Activated CD8-positive, alpha-beta memory T cell treated with anti-CD3 and anti-CD28 coated beads, Interleukin-2, amount 10 ng/mL, durations not matched to agents 7 days and 5 days (primary cell): ENCODE measurements around the gene SVEP1. TPM values are rescaled to one million over a fixed set of nuclear protein-coding genes. Genes with fewer than 3 reads are reported as not detected.

Experiments used
- ATAC-seq: fragments of 150-1000 bp; cut with Tn5 transposase; one replicate; pipeline ENCODE4 v1.10.0; 2021; ENCODE audit warnings: moderate library complexity
- CTCF ChIA-PET: fragments of 350-600 bp; sonication (Branson Sonifier 250); formaldehyde crosslinking; loops from one replicate; lab custom pipeline; 2021; ENCODE audit warnings: antibody characterized with exemption; lab: Charles Lee
- DNase-seq: peaks from one replicate; pipeline ENCODE4 v3.0.0-alpha.2; 2020
- H3K27ac Mint-ChIP-seq: one replicate; pipeline ENCODE4 v1.8.0; 2021; ENCODE audit warnings: mild to moderate bottlenecking, mixed read lengths
- H3K27me3 Mint-ChIP-seq: one replicate; pipeline ENCODE4 v1.8.0; 2021; ENCODE audit warnings: mixed read lengths
- H3K36me3 Mint-ChIP-seq: one replicate; pipeline ENCODE4 v1.8.0; 2021; ENCODE audit warnings: mild to moderate bottlenecking, mixed read lengths
- H3K4me1 Mint-ChIP-seq: one replicate; pipeline ENCODE4 v1.8.0; 2021; ENCODE audit warnings: mixed read lengths
- H3K4me3 Mint-ChIP-seq: one replicate; pipeline ENCODE4 v1.8.0; 2021; ENCODE audit warnings: mild to moderate bottlenecking, moderate library complexity, mixed read lengths
- H3K9me3 Mint-ChIP-seq: one replicate; pipeline ENCODE4 v1.8.0; 2022; ENCODE audit warnings: low read depth, mixed read lengths
- total RNA-seq, 2 experiments: library from RNA; stranded (reverse); gene quantifications; one replicate each; pipeline ENCODE4 v1.2.3, GENCODE V29; 2021

The SVEP1 gene
- total RNA-seq, 2 experiments from 2014 or later = not detected

DNA sequence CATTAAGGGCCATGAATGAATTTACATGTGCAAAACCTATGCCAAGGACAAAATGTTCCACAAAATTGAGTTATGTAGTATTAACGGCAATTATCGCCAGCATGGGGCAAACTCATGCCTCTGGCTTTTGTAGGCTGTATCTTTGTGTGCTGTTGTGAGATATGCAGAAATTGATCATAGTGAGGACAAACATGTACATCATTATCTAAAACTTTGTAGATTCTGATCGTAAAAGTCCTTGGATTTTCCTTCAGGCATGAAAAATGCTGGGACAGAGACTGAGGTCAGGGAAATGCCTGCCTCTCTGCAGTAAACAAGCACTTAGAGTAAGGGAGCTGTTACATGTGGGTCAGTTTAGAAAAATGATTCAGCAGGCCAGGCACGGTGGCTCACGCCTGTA lies 236.0 kb downstream of the SVEP1 start:
- Mint-ChIP-seq H3K9me3 (no peaks in the 10 kb centered on the region), H3K27ac (no peak overlapping the region), H3K4me1 (no peaks in the 10 kb centered on the region), H3K4me3 (no peak overlapping the region), H3K27me3 (no peaks in the 10 kb centered on the region), H3K36me3 (no peaks in the 10 kb centered on the region)
- CTCF ChIA-PET = no interaction called here
- DNase-seq = no peak
- ATAC-seq = no peak

- DNase-seq (no peak), ATAC-seq (no peak)
- CTCF ChIA-PET = no interaction called here
- H3K27ac Mint-ChIP-seq = no peak overlapping the region
- no peaks in the 10 kb centered on the region for H3K36me3 Mint-ChIP-seq
- H3K4me1 Mint-ChIP-seq = no peaks in the 10 kb centered on the region
- H3K4me3 Mint-ChIP-seq = no peak overlapping the region
- peaks cover 4% of the 10 kb centered on the region for H3K27me3 Mint-ChIP-seq
- H3K9me3 Mint-ChIP-seq = no peaks in the 10 kb centered on the region
These were observed 239.2 kb downstream of the SVEP1 start for GRCh38 chr9:110340306-110340705.

GRCh38 chr9:110338143-110338542 lies 241.4 kb downstream of the SVEP1 start:
- CTCF ChIA-PET = no interaction called here
- DNase-seq = no peak
- Mint-ChIP-seq H3K36me3 (no peaks in the 10 kb centered on the region), H3K9me3 (no peaks in the 10 kb centered on the region), H3K27ac (no peak overlapping the region), H3K4me3 (no peak overlapping the region), H3K4me1 (no peaks in the 10 kb centered on the region), H3K27me3 (peaks cover 4% of the 10 kb centered on the region)
- ATAC-seq = no peak

DNA sequence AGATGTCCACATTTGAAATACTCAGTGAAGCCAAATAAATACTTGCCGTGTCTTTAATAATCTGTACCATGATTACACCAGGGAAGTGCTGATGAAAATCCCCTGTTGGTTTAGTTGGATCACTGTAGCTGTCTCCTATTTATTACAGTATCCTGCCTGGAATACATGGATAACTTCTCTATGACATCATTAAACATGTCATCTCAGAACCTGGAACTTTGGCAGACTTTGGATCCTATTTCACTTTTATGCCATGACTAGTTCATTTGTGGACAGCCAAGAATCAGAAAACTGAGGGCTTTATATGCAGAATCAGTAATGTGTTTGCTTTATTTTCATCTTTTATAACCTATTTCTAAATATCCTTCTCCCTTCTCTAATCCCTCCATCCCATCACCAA lies 241.8 kb downstream of the SVEP1 start, which contains the start of gene TXNDC8:
Gene TXNDC8, minus strand, starts transcription at position 137 of the 400 bp plus-strand sequence.
- H3K36me3 Mint-ChIP-seq = no peaks in the 10 kb centered on the region
- H3K27ac Mint-ChIP-seq = no peak within 1 kb of the TSS
- CTCF ChIA-PET = no interaction called here
- no peaks in the 10 kb centered on the region for H3K9me3 Mint-ChIP-seq
- no peak within 1 kb of the TSS for H3K4me3 Mint-ChIP-seq
- DNase-seq (no peak), ATAC-seq (no peak)
- peaks cover 4% of the 10 kb centered on the region for H3K27me3 Mint-ChIP-seq
- H3K4me1 Mint-ChIP-seq = no peaks in the 10 kb centered on the region

DNA sequence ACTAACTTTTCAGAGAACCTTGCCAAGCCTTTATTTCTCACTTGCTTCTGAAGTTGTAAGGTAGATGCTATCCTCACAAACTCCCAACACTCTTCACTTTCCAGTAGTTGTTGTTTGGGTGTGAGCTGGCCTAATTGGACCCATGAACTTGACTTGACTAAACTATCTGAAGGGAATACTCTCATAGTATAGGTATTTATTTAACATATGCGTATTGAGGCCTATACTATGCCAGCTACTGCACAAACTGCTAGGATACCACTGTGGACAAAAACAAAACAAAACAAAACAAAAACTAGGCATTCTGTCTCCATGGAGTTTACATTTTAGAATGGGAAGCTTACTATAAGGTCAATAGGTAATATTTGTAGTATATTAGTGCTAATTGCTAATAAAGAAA lies 243.2 kb downstream of the SVEP1 start:
- Mint-ChIP-seq H3K4me1 (no peaks in the 10 kb centered on the region), H3K9me3 (no peaks in the 10 kb centered on the region), H3K4me3 (no peak overlapping the region), H3K27ac (no peak overlapping the region), H3K36me3 (no peaks in the 10 kb centered on the region), H3K27me3 (peaks cover 4% of the 10 kb centered on the region)
- DNase-seq = no peak
- ATAC-seq = no peak
- CTCF ChIA-PET = no interaction called here

DNA sequence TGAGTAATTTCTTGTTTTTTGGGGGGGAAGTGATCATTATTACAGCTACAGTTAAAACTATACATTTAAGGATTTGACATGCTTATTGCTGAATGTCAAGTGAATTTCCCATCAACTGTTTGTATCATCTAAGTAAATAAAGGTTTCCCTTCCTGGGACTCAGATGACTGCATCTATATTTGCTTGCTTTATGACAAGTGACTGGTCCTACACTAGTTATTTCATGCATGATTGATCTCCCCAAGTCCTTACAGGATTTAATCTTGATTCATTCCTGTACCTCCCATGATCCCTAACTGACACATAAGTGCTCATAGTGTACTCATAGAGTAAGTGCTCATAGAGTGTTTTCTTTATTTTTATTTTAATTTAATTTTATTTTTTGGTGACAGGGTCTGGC lies 244.7 kb downstream of the SVEP1 start:
- CTCF ChIA-PET = no interaction called here
- ATAC-seq (no peak), DNase-seq (no peak)
- Mint-ChIP-seq H3K36me3 (no peaks in the 10 kb centered on the region), H3K27ac (no peak overlapping the region), H3K27me3 (peaks cover 4% of the 10 kb centered on the region), H3K4me1 (no peaks in the 10 kb centered on the region), H3K4me3 (no peak overlapping the region), H3K9me3 (no peaks in the 10 kb centered on the region)

- DNase-seq (no peak), ATAC-seq (no peak)
- Mint-ChIP-seq H3K4me3 (no peak overlapping the region), H3K36me3 (no peaks in the 10 kb centered on the region), H3K4me1 (no peaks in the 10 kb centered on the region), H3K9me3 (no peaks in the 10 kb centered on the region), H3K27ac (no peak overlapping the region), H3K27me3 (peaks cover 4% of the 10 kb centered on the region)
- CTCF ChIA-PET = no interaction called here
These were observed 245.4 kb downstream of the SVEP1 start for GRCh38 chr9:110334183-110334582.

DNA sequence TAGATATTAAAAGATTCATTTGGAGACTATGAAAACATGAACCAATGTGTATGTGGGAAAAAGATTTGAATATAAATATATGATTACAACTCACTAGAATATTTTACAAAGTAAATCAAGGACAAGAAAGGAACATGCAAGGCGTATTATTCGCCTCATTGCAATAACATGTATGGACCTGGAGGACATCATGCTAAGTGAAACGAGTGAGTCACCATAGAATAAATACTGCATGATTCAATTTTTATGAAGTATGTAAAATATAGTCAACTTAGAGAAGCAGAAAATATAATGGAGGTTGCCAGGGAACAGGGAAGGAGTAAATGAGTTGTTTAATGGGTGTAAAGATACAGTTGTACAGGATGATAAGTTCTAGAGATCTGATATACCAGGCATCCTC lies 246.8 kb downstream of the SVEP1 start:
- Mint-ChIP-seq H3K27me3 (peaks cover 3% of the 10 kb centered on the region), H3K36me3 (no peaks in the 10 kb centered on the region), H3K4me3 (no peak overlapping the region), H3K9me3 (no peaks in the 10 kb centered on the region), H3K27ac (no peak overlapping the region), H3K4me1 (no peaks in the 10 kb centered on the region)
- DNase-seq (no peak), ATAC-seq (no peak)
- CTCF ChIA-PET = no interaction called here

- DNase-seq = no peak
- no peak overlapping the region for H3K4me3 Mint-ChIP-seq
- no peaks in the 10 kb centered on the region for H3K36me3 Mint-ChIP-seq
- ATAC-seq = no peak
- CTCF ChIA-PET = no interaction called here
- H3K27me3 Mint-ChIP-seq = no peaks in the 10 kb centered on the region
- no peaks in the 10 kb centered on the region for H3K9me3 Mint-ChIP-seq
- no peaks in the 10 kb centered on the region for H3K4me1 Mint-ChIP-seq
- H3K27ac Mint-ChIP-seq = no peak overlapping the region
These were observed 248.9 kb downstream of the SVEP1 start for GRCh38 chr9:110330484-110331105.

- no peaks in the 10 kb centered on the region for H3K9me3 Mint-ChIP-seq
- ATAC-seq (no peak), DNase-seq (no peak)
- H3K4me1 Mint-ChIP-seq = no peaks in the 10 kb centered on the region
- CTCF ChIA-PET = no interaction called here
- no peak overlapping the region for H3K4me3 Mint-ChIP-seq
- no peaks in the 10 kb centered on the region for H3K27me3 Mint-ChIP-seq
- H3K36me3 Mint-ChIP-seq = no peaks in the 10 kb centered on the region
- H3K27ac Mint-ChIP-seq = no peak overlapping the region
These were observed 249.8 kb downstream of the SVEP1 start for GRCh38 chr9:110329639-110330230.

GRCh38 chr9:110328763-110329162 lies 250.8 kb downstream of the SVEP1 start:
- no peaks in the 10 kb centered on the region for H3K4me1 Mint-ChIP-seq
- H3K27me3 Mint-ChIP-seq = peaks cover 2% of the 10 kb centered on the region
- ATAC-seq (no peak), DNase-seq (no peak)
- CTCF ChIA-PET = no interaction called here
- no peaks in the 10 kb centered on the region for H3K36me3 Mint-ChIP-seq
- H3K27ac Mint-ChIP-seq = no peak overlapping the region
- no peak overlapping the region for H3K4me3 Mint-ChIP-seq
- no peaks in the 10 kb centered on the region for H3K9me3 Mint-ChIP-seq

DNA sequence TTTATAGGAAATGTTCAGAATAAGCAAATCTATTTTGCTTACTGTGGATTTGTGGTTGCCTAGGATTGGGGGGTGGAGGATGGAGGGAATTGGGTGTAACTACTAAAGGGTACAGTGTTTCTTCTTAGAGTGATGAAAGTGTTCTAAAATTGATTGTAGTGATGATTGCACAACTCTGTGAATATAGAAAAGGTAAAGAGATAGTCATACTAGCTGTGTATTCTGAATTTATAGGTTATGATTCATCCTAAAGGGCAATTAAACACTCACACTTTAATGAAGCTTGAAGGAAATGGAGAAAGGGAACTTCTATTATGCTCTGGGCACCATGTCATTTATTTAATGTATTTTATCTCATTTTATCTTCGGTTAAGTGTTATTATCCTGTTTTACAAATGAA lies 251.8 kb downstream of the SVEP1 start:
- H3K36me3 Mint-ChIP-seq = no peaks in the 10 kb centered on the region
- CTCF ChIA-PET = no interaction called here
- no peak for DNase-seq
- no peak overlapping the region for H3K4me3 Mint-ChIP-seq
- ATAC-seq = no peak
- H3K9me3 Mint-ChIP-seq = no peaks in the 10 kb centered on the region
- peaks cover 4% of the 10 kb centered on the region for H3K27me3 Mint-ChIP-seq
- no peaks in the 10 kb centered on the region for H3K4me1 Mint-ChIP-seq
- H3K27ac Mint-ChIP-seq = no peak overlapping the region

DNA sequence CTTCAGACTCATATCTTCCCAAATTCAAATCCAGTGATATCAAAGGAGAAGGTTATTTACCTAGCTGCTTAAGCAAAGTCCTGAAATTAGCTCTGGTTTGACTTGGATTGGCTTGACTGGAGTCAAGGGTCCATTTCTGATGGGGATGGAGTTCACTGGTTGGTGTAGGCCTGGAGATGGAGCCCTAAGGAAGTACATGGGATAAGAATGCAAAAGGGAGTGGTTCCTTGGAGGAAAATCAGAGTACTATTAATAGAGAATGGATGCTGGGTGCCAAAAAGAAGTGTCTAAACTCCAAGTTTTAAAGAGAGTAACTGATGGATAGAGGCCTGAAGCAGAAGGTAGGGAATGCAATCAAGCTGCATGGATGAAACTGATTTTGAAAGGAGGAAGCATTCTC lies 255.7 kb downstream of the SVEP1 start:
- ATAC-seq (no peak), DNase-seq (no peak)
- Mint-ChIP-seq H3K9me3 (no peaks in the 10 kb centered on the region), H3K27me3 (peaks cover 8% of the 10 kb centered on the region), H3K4me3 (no peak overlapping the region), H3K27ac (no peak overlapping the region), H3K36me3 (no peaks in the 10 kb centered on the region), H3K4me1 (no peaks in the 10 kb centered on the region)
- CTCF ChIA-PET = no interaction called here

- peaks cover 8% of the 10 kb centered on the region for H3K27me3 Mint-ChIP-seq
- CTCF ChIA-PET = no interaction called here
- H3K9me3 Mint-ChIP-seq = no peaks in the 10 kb centered on the region
- H3K36me3 Mint-ChIP-seq = no peaks in the 10 kb centered on the region
- H3K4me1 Mint-ChIP-seq = peaks cover 3% of the 10 kb centered on the region
- DNase-seq = no peak
- H3K27ac Mint-ChIP-seq = no peak overlapping the region
- ATAC-seq = no peak
- no peak overlapping the region for H3K4me3 Mint-ChIP-seq
These were observed 258.7 kb downstream of the SVEP1 start for GRCh38 chr9:110320651-110321445.
